GM21360 (cell line): ENCODE measurements around the gene PLEKHJ1.

Experiments
- ATAC-seq: cut with Tn5 transposase; IDR thresholded peaks from one replicate; pipeline ENCODE4 v1.9.1; 2021; ENCODE audit warnings: mild to moderate bottlenecking, moderate library complexity; ENCODE audit not compliant: unreplicated experiment

The PLEKHJ1 gene

GRCh38 chr19:2224754-2225349 is 11.3 kb downstream of the PLEKHJ1 start:
- no peak for ATAC-seq

- no peak for ATAC-seq
Observed at GRCh38 chr19:2223959-2224358, 12.2 kb downstream of the PLEKHJ1 start.

- no peak for ATAC-seq
Observed at GRCh38 chr19:2223391-2223790, 12.7 kb downstream of the PLEKHJ1 start.

- ATAC-seq = no peak
Observed at GRCh38 chr19:2221918-2222317, 14.2 kb downstream of the PLEKHJ1 start.

GRCh38 chr19:2221250-2221831 is 14.8 kb downstream of the PLEKHJ1 start:
- no peak for ATAC-seq

- ATAC-seq = no peak
Observed at GRCh38 chr19:2219726-2220125, 16.4 kb downstream of the PLEKHJ1 start.

- ATAC-seq = no peak
Observed at GRCh38 chr19:2217591-2217990, 18.5 kb downstream of the PLEKHJ1 start.

- no peak for ATAC-seq
Observed at GRCh38 chr19:2216361-2217225, 19.5 kb downstream of the PLEKHJ1 start.

GRCh38 chr19:2215281-2215751 is 20.8 kb downstream of the PLEKHJ1 start:
- no peak for ATAC-seq

GRCh38 chr19:2214251-2214650 is 21.9 kb downstream of the PLEKHJ1 start:
- ATAC-seq = no peak

- ATAC-seq = no peak
Observed at GRCh38 chr19:2213799-2214198, 22.3 kb downstream of the PLEKHJ1 start.

- no peak for ATAC-seq
Observed at GRCh38 chr19:2212861-2213711, 23.0 kb downstream of the PLEKHJ1 start.

- ATAC-seq = no peak
Observed at GRCh38 chr19:2210987-2211740, 25.0 kb downstream of the PLEKHJ1 start.

- no peak for ATAC-seq
Observed at GRCh38 chr19:2210206-2210605, 25.9 kb downstream of the PLEKHJ1 start.

- no peak for ATAC-seq
Observed at GRCh38 chr19:2209408-2209807, 26.7 kb downstream of the PLEKHJ1 start.

GRCh38 chr19:2208975-2209374 is 27.2 kb downstream of the PLEKHJ1 start:
- ATAC-seq = no peak

GRCh38 chr19:2207991-2208860 is 27.9 kb downstream of the PLEKHJ1 start:
- ATAC-seq = no peak

GRCh38 chr19:2207008-2207407 is 29.1 kb downstream of the PLEKHJ1 start:
- no peak for ATAC-seq

GRCh38 chr19:2202366-2202765 is 33.8 kb downstream of the PLEKHJ1 start:
- no peak for ATAC-seq
